Activated CD8-positive, alpha-beta memory T cell treated with anti-CD3 and anti-CD28 coated beads, Interleukin-2, amount 50 U/mL, for 24 hours (primary cell): Measurements from ENCODE around the gene FAM193A.
"Not testable (repeated sequence)": the region's sequence is repeated elsewhere in the genome, so short reads cannot be mapped to it uniquely, and the experiment has no call there.

Experiments used
- DNase-seq: peaks from one replicate; pipeline ENCODE4 v3.0.0-alpha.2; 2020; ENCODE audit errors: extremely low read depth

FAM193A gene

DNA sequence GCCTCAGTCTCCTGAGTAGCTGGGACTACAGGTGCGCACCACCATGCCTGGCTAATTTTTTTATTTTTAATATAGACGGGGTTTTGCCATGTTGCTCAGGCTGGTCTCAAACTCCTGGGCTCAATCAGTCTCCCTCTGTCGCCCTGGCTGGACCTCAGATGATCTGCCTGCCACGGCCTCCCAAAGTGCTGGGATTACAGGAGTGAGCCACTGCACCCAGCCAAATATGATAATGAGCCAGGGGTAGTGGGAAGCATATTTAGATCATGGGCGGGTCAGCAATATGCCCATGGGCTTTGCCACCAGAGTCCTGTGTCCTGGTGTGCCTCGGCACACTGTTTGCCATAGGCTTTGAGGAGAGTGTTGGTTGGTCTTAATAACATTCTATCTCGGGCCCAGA is 71.8 kb downstream of the FAM193A start:
- no peak for DNase-seq

DNA sequence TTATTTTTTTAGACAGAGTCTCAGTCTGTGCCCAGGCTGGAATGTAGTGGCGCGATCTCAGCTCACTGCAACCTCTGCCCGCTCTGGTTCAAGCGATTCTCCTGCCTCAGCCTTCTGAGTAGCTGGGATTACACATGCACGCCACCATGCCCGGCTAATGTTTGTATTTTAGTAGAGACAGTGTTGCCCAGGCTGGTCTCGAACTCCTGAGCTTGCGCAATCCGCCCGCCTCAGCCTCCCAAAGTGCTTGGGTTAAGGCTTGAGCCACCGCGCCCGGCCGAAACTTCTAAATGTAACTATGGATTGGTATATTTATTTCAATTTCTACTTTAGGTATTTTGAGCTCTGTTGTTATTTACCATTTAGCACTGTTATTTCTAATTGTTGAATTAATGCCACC is 79.4 kb downstream of the FAM193A start:
- no peak for DNase-seq

DNA sequence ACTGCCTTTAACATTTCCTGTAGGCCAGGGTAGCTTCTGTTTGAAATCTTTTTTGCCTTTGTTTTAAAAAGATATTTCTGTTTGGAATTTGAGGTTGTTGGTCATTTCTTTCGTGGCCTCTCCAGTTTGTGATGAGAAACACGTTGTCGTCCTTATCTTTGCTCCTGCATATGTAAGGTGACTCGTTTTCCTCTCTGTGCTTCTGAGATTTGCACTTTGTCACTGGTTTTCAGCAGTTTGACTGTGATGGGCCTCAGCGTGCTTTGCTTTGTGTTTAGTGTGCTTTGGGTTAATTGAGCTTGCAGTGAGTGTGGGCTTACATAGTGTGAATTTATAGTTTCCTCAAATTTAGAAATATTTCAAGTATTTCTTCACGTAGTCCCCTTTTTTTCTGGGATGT is 81.5 kb downstream of the FAM193A start:
- DNase-seq, result no peak

DNA sequence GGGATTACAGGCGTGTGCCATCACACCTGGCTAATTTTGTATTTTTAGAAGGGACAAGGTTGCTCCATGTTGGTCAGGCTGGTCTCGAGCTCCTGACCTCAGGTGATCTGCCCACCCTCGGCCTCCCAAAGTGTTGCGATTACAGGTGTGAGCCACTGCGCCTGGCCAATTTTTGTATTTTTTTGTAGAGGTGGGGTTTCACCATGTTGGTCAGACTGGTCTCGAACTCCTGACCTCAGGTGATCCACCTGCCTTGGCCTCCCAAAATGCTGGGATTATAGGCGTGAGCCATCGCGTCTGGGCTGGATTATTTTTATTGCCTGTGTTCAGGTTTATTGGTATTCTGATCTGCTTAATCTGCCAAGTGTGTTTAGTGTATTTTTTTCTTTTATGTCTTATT is 82.3 kb downstream of the FAM193A start:
- not testable (repeated sequence) for DNase-seq

DNA sequence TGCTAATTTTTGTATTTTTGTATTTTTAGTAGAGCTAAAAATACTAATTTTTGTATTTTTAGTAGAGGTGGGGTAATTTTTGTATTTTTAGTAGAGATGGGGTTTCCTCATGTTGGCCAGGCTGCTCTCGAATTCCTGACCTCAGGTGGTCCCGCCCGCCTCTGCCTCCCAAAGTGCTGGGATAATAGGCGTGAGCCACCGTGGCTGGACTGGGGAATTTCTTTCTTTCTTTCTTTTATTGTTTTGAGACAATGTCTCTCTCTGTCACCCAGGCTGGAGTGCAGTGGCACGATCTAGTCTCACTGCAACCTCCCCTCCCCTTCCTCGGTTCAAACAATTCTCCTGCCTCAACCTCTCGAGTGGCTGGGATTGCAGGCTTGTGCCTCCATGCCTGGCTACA is 83.0 kb downstream of the FAM193A start:
- no peak for DNase-seq

DNA sequence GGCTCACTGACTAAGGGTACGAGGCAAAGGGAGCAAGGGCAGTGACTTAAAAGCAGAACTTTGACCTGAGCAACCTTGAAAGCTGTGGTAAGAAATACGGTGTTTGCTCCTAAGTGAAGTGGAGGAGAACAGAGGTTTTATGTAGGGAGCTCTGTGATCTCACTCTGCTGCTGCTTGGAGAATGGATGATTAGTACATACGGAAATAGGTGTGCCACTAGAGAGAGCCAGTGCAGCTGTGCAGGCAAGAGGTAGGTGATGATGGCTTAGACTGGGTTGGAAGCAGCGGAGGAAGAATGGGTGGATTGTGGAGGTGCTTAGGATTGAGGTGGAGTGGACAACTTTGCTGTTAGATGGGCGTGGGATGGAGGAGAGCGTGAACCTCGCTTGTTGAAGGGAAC is 85.0 kb downstream of the FAM193A start:
- no peak for DNase-seq

DNA sequence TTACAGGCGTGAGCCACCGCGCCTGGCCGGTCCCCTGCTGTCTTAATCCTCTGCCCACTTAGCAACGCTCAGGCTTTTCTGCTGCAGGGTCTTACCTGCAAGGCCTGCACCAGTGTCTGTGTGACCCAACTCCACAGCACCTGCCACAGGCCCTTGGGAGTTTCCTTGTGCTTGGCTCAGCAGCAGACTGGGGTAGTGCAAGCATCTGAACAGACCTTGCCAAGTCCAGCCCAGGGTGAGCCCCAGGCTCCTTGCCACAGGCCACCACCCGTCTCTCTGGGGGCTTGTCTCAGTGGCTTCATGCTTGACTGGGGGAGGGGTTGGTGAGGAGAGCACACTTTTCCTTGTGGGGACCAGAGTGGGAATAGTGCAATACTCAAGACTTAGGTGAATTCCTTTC is 87.0 kb downstream of the FAM193A start:
- no peak for DNase-seq

DNA sequence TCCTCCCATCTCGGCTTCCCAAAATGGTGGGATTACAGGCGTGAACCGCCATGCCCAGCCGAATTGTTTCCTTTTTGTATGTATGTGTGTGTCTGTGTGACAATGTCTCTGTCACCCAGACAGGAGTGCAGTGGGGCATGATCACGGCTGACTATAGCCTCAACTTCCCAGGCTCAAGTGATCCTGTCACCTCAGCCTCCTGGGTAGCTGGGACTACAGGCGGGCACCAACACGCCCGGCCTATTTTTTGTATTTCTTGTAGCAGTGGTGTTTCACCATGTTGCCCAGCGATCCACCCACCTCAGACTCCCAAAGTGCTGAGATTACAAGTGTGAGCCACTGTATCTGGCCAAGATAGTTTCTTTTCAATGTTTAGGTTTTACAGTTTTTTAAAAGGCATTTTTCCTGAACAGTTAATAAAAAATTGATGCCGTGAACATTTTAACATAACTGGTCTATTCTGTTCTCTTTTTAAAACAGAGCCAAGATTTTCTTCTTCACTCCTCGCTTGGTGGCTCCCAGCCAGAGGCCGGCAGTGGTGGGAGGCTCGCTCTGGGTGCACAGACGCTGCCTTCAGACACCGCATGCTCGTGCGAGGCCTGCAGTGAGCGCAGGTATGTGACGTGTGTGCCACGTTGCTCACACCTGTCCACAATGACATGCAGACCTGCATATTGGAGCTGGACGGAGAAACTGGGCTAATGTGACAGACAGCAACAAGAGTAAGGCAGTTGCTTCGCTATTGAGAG is 88.5 kb downstream of the FAM193A start:
- DNase-seq, result no peak

DNA sequence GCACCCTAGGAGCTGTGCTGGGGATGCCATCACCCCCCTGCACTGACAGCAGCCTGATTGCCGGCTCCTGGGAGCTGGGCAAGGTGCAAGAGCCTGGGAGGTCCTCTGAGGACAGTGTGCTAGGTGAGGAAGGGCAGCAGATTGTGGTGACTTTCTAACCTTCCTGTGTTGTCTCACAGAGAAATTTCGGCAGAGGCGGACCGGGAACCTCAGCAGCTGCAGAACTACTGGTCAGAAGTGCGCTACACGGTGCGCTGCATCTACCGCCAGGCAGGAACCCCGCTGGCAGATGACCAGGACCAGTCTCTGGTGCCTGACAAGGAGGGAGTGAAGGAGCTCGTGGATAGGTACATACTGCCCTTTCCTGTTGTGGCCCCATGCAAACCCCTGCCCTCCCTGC is 89.8 kb downstream of the FAM193A start:
- DNase-seq, result no peak

DNA sequence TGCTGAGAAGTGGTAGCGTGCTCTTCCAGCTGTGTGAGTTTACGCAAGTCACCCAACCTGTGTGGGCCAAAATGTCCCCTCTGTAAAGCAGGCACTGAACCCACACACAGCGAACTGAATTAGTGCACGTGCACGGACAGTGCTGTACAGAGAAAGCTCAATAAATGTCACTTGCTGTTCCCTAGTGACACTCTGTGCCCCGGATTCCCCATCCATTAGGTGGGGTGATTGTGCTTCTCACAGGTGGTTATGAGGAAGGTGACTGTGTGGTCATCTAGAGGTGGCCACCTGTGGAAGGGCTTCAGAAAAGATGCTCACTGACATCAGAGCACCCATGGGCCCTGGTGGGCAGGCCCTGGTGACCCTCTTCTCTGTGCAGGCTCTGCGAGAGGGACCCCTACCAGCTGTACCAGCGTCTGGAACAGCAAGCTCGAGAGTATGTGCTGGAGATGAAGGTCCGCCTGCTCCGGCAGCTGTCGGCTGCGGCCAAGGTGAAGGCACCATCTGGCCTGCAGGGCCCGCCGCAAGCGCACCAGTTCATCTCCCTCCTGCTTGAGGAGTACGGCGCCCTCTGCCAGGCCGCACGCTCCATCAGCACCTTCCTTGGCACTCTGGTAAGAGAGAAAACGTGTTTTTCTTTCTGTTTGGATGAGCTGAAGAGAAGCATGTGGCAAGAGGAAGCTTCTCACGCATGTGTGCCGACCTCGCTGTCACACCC is 94.3 kb downstream of the FAM193A start:
- DNase-seq, result no peak

DNA sequence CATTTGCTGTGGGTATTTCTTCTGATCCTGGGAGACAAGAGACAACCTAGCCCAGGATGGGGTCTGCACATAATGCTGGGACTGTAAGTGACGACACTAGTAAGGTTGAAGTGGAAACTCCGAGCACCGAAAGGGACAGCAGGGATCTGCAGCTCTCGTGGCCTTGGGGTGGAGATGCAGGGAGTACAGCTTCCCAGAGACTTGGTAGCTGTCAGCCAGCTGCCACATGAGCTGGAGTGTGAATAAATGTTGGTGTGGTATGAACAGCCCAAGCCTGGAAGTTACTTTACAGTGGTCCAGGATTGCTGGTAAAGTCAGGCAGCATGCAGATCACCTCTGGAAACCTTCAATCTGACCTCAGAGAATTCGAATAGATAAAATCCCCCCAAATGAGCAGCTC is 97.6 kb downstream of the FAM193A start:
- DNase-seq, result no peak

DNA sequence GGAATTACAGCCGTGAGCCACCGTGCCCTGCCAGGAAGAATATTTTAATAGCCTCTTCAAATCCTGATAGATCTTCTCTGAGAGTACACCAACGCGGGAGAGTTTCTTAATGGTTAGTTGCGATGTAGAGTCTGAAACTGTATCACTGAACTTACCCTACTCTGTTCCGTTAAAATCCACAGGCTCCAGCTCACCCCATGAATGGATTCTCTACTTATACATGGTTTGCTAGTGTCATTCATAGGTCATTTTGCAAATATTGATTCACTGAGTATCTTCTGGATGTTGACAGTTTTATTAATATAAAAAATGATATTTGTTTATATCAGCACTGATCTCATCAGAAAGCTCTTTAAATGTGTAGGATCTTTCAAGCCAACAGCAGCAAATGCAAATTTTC is 99.9 kb downstream of the FAM193A start:
- no peak for DNase-seq

DNA sequence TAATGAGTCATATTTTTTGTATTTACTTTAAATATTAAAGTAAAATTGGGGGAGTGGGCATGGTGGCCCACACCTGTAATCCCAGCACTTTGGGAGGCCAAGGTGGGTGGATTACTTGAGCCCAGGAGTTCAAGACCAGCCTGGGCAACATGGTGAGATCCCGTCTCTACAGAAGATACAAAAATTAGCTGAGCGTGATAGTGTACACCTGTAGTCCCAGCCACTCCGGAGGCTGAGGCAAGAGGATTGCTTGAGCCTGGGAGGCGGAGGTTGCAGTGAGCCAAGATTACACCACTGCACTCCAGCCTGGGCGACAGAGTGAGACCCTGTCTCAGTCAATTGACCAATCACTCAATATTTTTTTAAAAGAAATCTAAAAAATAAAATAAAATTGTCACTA is 100.5 kb downstream of the FAM193A start:
- DNase-seq, result not testable (repeated sequence)

DNA sequence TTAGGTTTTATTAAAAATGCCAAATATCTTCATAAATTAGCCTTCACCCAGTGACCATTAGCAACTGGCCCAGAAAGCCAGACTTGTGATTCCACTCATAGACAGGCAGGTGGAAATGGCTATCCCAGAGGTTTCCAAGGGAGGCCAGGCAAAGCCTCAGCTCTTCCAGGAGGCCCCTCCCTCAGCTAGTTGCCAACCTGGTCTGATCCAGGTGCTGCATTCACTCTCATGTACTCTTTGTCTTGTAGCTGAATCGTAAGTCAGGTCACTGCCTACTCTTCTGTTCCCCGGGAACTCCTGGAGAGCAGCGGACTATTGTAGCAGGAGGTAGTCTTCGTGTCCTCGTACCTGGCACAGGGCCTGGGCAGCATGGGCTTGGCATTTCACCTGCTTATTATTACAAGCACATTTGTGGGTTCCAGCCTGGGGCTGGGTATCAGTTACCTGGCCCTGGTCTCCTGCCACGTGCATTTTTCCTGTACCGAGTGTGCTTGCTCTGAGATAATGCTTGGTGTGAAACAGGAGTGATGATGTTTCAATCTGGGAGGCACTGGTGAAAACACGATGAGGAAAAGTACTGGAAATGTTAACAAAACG is 101.6 kb downstream of the FAM193A start:
- DNase-seq, result no peak

DNA sequence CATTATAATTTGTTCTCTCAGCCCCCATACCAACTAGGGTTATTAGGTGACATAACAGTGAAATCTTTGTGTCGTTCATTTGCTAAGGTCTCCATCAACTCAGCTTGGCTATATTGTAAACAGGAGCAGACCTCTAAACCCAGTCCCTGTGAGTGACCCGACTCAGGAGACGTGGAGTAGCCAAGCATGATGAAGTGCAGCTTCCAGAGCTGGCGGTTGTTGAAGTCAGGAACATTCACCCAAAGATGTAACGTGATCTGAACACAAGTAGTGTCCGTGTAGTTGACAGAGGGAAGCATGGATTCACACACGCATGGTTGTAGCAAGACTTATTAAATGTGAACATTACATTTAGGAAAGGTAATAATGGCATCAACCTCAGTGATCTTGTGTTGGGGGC is 102.3 kb downstream of the FAM193A start:
- no peak for DNase-seq

DNA sequence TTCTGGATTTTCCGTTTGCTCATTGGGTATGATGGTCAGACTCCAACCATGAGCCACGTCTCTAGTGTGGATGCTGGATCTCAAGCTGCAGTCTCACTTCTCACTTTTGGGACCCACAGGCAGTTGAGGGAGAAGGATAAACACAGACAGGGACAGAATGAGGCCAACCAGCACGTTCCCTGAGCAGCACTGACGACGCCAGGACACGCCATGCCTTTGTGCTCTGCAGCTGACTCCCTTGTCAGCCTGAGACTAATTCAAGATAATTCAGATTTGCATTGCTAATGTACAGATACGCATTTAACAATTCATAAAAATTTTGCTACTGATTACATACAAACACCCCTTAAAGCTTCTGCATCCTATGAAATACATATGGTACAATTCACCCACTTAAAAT is 106.5 kb downstream of the FAM193A start:
- no peak for DNase-seq

DNA sequence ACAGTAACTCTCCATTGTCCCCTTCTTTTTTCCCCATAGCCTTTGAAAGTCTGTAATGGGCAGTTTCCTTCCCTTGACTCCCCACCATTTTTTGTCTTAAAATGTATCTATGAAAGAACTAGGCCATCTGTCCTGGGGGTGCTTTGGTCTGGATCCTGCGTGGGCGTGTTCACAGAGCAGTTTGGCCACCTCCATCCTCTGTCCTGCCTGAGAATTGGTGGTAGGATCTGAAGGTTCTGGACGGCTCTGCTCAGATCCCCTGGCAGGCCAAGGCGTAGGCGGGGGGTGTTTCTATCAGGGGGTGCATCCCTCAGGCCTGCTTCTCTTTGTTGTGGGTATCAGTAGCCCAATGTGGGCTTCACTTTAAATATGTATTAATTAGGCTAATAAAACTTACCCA is 107.1 kb downstream of the FAM193A start:
- no peak for DNase-seq

DNA sequence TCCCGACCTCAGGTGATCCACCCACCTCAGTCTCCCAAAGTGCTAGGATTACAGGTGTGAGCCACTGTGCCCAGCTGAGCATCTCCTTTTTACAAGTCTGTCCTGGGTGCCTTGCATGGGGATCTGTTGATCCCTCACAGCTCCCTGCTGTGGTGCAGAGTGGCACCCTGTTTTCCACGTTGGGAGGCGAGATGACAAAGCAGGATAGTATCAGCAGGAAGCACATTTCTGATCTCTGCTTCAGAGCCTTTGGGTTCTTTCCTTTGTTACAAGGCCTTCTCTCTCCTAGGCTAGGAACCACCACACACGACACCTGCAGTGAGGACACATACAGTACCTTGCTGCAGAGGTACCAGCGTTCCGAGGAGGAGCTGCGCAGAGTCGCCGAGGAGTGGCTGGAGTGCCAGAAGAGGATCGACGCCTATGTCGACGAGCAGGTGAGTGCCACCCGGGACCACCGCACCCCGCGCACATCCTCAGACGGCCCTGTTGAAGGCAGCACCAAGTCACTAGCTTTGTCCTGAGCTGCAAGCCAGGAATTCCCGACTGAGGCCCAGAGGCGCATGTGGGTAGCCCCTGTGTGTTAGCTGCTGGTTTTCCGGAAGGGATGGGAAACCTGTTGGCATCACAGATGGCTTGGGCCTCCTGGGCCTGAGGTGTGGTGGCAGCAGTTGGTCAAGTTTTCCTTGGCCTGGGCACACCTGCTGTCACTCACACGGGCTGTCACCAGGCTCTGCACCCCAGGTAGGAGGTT is 110.1 kb downstream of the FAM193A start:
- no peak for DNase-seq

DNA sequence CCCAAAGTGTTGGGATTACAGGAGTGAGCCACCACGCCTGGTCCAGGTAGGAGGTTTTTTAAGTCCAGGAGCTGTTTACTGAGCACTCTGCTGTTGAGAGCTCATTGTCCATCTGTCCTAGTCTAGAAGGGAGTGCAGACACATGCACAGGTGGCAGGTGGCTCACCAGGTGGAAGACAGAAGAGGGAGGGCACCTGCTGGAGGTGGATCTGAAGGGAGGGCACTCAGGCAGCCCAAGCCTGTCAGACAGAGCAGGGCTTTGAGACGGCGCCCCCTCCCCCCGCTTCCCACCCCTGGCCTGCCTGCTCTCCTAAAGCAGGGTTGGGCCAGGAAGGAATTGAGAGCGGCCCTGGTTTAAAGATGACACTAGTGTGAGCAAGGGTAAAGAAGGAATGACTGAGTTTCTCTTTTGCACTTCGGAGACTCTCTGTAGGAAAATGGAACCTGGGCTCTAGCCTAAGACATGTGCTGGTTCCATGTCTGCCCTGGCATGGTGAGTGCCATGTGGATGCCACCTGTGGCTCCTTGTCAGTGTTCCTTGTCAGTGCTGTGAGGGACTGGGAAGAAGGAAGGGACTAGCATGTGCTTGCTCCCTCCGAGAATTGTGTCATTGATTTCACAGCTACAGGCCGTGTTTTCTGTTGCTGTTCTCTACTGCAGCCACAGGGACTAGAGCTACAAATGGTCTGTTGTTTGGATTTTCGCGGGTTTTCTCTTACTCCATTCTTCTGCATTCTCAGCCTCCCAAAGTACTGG is 111.1 kb downstream of the FAM193A start:
- DNase-seq, result no peak

DNA sequence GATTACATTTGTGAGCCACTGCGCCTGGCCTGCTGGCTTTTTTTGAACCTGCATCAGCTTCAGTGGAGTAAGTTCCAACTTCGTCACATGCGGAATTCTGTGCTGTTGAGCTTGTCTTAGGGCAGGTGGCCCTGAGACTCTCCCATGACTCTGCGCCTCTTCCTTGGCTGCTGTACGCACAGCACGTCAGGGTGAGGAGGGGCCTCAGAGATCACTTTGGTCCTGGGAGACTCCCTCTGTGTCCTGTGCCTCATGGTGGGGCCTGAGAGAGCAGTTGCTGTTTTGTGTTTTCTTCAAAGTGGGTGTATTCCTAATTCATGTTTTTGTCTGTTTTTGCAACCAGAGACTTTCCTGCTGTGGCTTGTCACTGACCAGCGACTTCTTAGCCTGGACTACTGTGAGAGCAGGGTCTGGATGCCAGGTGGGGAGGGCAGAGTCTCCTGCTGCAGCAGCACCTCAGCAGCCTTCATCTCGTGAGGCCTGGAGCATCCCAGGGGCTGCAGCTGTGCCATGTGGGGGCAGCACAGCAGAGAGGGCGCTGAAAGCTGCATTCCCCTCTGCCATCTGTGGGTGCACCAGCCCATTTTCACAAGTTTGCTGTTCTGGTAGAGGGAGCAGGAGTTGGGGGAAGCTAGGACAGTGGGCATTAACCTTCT is 111.8 kb downstream of the FAM193A start:
- no peak for DNase-seq

DNA sequence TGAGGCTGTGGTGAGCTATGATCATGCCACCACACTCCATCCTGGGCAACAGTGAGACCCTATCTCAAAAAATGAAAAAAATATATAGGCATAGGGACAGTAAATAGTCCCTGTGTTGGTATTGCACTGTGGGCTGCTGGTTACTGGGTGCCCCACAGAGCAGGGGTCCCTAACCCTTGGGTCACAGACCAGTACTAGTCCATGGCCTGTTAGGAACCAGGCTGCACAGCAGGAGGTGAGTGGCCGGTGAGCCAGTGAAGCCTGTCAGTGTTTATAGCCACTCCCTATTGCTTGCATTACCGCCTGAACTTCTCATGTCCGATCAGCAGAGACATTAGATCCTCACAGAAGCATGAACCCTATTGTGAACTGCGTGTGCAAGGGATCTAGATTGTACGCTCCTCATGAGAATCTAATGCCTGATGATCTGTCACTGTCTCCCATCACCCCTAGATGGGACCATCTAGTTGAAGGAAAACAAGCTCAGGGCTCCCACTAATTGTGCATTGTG is 113.2 kb downstream of the FAM193A start:
- no peak for DNase-seq
